Suppressor macrophage treated with lipopolysaccharide for 1 hour (primary cell): Measurements from ENCODE around the gene PCDHGA1.

Experiments
- DNase-seq, 3 donors: peaks; one replicate each; pipeline ENCODE4 v3.0.0-alpha.2; 2020 to 2022

Gene PCDHGA1

DNA sequence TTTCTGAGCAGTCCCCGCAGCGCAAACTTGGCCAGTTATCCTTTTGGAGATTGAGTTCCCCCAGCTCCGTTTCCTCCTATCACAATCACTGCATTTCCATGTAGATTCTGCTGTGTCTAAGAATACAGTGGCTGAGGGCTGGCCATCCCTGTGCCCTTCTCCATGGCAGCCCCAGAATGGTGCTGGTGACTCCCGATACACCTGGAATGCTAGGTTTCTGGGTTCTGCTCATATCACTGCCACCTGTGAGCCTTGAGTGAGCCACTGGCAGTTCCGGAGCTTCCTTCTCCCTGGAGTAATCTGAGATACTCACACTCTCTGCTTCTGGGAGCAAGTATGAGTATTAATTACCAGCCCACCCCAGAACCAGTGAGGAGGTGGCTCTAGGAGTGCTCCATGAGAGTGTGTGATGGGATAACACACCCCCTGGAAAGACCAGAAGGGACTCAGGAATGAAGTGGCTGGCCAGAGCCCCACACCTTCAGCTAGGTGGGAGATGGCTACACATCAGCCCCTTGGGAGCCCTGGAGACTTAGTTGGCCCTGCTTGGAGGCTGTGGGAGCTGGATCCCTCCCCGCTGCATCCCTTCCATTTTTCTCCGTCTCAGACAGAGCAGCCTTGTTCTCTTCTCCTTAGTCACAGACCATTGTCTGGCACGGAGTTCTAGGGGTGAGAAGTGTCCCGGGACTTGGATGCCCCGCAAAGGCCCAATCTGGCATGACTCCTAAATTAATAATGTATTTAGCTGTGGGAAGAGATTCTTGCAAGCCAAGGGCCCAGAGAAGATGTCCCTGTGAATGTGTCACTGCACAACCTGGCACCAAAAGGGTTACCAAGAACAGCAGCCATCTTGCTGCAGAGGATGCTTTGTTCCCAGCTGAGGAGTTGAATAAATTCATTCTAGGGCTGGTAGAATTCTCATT is 163.4 kb downstream of the PCDHGA1 start:
- no peak for DNase-seq

DNA sequence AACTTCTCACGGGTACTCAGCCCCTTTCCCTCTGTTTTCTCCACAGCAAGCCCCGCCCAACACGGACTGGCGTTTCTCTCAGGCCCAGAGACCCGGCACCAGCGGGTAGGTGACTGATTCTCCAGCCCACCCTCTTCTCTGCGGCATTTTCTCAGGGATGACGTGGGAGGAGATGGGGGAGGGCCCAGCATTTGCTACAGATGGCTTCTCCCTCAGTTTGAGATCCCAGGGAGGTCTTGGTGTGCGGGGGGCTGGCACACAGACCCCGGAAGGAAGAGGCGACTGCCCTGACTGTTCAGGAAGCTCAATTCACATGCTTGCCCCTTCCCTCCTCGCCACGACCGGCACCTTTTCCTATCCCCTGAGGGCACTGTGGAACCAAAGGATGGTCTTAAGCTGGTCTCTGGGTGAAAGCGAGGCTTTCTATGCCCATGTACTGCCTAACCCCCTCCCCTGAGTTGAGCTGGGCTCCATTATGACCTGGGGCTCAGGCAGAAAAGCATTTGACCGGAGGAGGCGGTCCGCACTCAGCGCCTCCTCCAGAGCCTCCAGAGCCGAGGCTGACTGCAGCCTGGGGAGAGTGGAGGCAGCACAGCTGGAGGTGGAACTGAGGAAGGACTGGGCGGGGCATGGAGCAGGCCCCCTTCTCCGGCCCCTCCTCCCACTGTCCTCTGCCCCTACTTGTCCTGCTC is 164.6 kb downstream of the PCDHGA1 start:
- DNase-seq = no peak

DNA sequence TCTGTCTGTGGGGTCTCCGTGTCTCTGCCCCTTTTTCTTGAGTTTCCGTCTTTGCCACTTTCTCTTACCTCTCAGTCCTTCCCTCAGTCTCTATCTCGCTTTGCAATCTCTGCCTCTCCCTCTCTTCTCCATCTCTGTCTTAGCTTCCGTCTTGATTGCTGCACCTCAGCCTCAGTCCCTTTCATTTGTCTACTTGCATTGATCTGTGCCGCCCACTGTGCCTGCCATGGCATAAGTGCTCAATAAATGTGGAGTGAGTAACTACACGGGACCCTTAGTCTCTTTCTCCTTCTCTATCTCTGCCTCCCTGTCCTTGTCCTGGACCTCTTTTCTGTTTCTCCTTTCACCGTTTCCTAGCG is 165.1 kb downstream of the PCDHGA1 start:
- no peak for DNase-seq

- DNase-seq = no peak
These were observed 165.7 kb downstream of the PCDHGA1 start for GRCh38 chr5:141496038-141496437.

- no peak for DNase-seq
These were observed 171.4 kb downstream of the PCDHGA1 start for GRCh38 chr5:141501761-141502160.

DNA sequence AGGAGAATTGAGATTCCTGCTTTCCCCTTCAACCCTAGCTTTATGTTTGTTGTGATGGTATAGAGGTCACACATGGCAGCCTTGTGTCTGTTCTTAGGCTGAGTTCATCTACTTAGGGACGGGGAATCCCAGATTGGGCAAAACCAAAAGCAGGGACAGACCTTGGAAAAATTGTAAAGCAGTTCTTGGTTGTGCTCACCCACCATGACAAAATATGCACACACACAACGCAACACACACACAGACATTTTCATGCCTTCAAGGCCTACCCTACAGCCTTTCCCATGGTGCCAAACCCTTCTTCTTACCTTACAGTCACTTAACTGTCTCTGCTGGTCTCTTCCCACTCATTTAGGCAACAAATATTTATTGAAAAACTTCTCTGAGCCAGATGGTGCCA is 173.4 kb downstream of the PCDHGA1 start:
- peak in 1 of 3 donors; percentile 28 for DNase-seq

DNA sequence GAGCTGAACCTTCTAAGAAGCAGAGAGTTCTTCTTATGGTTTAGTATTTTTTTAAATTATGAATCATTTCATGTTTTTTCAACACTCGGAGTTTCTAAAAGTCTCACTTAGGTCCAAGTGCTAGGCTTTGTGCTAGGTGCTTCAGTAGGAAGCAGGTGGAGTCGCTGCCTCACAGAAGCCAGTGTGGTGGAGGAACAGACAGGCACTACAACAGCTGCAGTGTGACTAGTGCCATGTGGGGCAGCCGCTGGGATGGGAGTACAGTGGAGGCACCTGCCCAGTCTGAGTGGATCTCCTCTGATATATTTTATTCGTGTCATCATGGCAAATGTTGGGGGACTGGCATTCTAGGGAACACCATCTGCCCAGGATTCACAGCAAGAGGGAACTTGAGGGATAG is 173.9 kb downstream of the PCDHGA1 start:
- DNase-seq = no peak

- DNase-seq = no peak
These were observed 176.3 kb downstream of the PCDHGA1 start for GRCh38 chr5:141506381-141507155.

DNA sequence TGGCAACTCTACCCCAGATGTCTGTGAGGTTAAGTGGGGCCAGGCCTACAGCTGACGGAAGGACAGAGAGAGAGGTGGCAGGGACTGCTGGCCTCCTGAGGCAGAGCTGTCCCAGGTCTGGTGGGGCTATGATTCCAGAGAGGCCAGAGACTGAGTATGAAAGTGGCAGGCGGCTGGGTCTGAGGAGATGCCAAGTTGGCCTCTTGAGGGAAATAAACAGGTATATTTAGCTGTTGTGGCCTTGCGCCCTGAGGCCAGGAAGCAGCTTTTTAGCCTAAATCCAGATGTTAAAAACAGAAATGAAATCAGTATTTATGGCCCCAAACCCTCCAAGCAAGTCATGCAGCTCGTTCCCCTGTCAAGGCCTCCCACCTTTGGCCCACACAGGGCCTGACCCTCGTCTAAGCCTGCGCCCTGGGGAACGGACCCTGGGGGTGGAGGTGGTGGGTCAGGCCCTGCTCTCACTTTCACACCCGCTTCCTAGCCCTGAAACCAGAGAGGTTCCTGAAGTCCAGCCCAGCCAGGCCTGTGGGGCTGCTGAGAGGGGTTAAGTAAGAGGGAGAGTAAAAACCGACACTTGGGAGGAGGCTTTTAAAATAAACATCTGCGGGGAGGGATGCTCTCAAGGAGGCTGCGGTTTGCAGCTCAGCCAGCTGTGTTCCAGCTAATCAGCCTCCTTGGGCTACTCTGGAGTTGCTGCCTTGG is 177.2 kb downstream of the PCDHGA1 start:
- no peak for DNase-seq

DNA sequence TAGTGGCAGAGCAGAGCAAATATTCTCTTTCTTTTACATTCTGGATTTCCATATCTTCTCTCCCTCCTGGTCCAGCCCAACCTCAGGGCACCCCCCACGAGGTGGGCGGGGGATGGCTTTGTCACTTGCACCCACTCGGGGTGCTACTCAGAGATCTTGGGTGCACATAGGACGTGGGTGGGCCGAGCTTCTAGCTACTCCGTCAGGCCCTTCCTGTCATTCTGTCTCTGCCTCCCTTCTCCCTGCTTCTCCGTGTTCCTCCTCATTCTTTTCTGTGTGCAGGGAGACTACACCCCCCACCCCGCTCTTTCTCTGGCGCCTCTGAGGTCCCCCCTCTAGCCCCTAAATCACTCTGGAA is 178.1 kb downstream of the PCDHGA1 start:
- DNase-seq = peak; percentile 66 to 79 (median 67)

GRCh38 chr5:141508798-141509611 is 178.7 kb downstream of the PCDHGA1 start:
- DNase-seq = peak; percentile 80 to 84 (median 84)

DNA sequence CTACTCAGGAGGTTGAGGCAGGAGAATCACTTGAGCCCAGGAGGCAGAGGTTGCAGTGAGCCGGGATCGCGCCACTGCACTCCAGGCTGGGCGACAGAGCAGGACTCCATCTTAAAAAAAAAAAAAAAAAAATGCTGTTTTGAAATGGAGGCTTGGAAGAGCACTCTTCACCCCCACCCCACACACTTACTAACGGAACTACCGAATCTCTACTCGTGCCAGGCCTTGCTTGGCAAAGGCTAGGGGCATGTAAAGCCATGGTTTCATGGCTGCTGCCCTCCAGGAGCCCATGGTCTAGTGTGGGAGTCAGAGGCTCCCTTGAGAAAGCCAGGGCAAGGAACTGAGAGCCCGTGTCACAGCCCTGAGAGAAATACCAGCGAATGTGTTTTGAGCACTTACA is 179.8 kb downstream of the PCDHGA1 start:
- DNase-seq = no peak

GRCh38 chr5:141510850-141511601 is 180.7 kb downstream of the PCDHGA1 start:
- DNase-seq = no peak

GRCh38 chr5:141511771-141512325 is 181.5 kb downstream of the PCDHGA1 start:
- DNase-seq = no peak

GRCh38 chr5:141512390-141512910 is 182.1 kb downstream of the PCDHGA1 start:
- DNase-seq = peak; percentile 67 to 91 (median 73)

DNA sequence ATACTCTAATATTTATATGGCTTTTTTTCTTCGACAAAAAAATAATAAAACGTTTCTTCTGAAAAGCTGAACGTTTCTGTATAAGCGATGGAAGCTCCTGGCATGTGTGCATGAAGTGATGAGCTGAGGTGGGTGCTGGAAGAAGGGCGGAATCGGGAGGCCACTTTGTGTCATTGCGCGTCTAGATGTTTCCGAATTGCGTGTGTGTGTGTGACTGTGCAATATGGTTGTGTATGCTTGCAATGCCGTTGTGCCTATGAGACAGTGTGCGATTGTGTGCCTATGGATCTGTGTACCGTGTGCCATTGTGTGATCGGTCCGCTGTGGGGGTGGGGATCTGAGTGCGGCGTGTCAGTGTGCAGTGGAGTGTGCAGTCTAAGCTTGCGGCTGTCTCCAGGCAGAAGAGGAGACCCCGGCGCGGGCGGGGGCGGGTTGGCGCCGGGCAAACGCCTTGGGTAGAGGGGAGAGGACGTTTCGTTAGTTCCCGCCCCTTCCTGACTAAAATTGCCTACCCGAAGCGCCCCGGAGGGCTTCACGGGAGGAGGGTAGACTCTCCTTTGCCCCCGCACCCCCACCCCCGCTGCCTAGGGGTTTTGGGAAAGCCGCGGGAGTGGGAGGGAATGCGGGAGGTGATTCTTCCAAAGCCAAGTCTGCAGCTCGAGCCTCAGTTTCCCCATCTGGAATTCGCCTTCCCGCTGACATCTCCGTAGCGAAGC is 182.8 kb downstream of the PCDHGA1 start:
- peak; percentile 36 to 56 (median 38) for DNase-seq

- DNase-seq = peak; percentile 93 to 96 (median 95)
These were observed 183.5 kb downstream of the PCDHGA1 start for GRCh38 chr5:141513627-141514329.

DNA sequence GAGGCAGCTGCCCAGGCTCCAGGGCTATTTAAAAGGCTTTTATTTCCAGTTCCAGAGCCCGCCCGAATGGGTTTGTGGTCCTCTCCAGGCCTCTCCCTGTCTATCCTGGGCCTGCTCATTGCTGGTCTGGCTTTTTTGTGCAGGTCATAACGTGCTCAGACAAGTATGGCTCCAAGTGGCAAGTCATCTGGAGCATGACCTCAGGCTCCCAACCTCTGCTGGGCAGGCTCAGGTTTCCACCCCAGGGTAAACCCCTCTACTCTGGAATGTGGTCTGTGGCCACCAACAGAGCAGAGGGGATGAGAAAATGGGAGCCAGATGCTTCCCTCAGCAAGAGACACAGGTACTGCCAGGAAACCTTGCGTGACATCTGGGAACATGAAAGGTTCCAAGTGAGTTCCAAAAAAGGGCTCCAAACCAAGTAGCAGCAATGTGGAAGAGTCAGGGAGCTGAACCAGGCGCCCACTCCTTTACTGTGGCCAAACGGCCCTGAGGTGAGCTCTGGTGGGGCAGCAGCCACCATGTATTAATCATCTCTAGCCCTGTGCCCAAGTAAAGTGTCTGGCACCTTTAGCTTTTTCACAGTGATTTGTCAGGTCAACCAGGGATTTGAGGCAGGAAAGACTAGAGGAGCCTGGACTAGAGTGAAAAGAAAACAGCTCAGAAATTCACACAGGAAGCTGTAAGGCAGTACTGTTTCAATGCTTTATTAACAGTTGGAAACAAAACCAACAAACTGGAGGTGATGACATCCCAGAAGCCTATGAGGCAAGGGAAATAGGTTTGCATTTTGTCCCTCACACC is 184.2 kb downstream of the PCDHGA1 start:
- no peak for DNase-seq
